Inflammatory macrophage (primary cell): ENCODE results near the gene CENATAC.
A peak's percentile ranks its signal among the peaks of the same experiment; 100 is the strongest.
"Not testable (repeated sequence)": the region's sequence is repeated elsewhere in the genome, so short reads cannot be mapped to it uniquely, and the experiment has no call there.

ENCODE experiments used
- DNase-seq, 2 donors: peaks; one replicate each; pipeline ENCODE4 v3.0.0-alpha.2; 2020 to 2022

Gene CENATAC

GRCh38 chr11:119055901-119056300, 58.0 kb downstream of the CENATAC start:
- DNase-seq = peak; percentile 29 to 30

DNA sequence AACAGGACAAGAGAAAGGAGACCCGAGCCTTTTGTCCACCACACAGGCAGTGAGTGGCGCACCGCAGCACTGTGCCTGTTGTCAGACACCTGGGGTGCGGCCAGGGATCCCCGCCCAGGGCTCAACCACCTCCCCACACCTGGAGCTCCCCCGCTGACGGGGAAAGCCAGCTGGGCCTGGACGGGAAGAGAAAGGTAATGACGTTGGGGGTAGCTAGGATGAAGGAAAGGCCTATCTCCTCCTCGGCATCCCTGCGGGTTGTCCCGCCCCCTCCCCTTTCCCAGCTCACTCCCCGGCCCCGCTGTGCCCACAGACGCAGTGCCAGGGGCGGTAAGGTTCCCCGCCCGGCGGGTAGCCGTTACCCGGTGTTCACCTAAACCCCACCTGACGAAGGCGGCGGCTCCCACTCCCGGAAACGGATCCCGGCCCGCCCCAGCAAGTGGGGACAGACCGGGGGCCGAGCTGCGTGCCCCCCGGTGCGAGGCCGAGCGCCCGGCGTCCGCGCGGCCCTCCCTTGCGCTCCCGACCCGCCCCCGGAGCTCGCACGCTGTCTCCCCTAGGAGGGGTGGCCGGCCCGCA, 58.6 kb downstream of the CENATAC start:
- DNase-seq = no peak

- peak; percentile 97 to 99 for DNase-seq
Observed at GRCh38 chr11:119057000-119057769, 59.2 kb downstream of the CENATAC start, which contains the start of gene HYOU1. Gene HYOU1 (minus strand): TSS chr11:119057205. CDS start chr11:119056160, 1,045 bp downstream.

- DNase-seq = not testable (repeated sequence)
Observed at GRCh38 chr11:119059128-119059527, 61.2 kb downstream of the CENATAC start.

DNA sequence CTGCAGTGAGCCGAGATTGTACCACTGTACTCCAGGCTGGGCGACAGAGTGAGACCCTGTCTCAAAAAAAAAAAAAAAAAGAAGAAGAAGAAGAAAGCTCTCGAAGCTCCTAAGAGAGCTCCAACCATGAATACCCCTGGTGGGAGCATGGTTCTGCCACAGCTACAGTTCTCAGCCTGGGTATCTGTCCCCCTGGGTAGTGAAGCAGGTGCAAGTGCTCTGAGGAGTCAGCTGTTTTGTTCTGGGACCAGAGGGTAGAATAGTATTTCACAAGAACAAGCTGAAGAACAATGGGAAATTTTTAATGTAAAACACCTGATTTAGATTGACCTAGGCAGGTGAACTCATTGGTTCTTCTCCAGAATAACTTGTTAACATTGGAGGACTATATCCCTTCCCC, 63.3 kb downstream of the CENATAC start:
- DNase-seq = no peak

DNA sequence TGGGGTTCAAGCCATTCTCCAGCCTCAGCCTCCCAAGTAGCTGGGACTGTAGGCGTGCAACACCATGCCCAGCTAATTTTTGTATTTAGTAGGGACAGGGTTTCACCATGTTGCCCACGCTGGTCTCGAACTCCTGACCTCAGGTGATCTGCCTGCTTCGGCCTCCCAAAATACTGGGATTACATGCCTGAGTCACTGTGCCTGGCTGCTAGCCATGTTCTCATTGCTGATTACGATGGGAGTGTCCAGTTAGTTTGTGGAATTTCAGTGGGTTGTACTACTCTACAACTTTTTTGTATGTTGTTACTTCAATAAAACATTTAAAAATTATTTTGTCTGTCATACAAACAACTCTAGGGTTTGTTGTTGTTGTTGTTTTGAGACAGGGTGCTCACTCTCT, 64.8 kb downstream of the CENATAC start:
- DNase-seq = no peak

- peak; percentile 48 to 53 for DNase-seq
Observed at GRCh38 chr11:119065369-119065768, 67.4 kb downstream of the CENATAC start.
